ENCODE measurements around the gene TRAF7.

TRAF7 gene

GRCh38 chr16:2186064-2186463 is 30.5 kb downstream of the TRAF7 start:
- no peak for TF ChIP-seq GATA2 (IDR thresholded peaks at IDR 0.05; ENCODE audit: low read depth, low read length)
- TF ChIP-seq GATA3 (IDR thresholded peaks at IDR 0.05; ENCODE audit: low read depth, low read length), result no peak

GRCh38 chr16:2186505-2186904 is 30.9 kb downstream of the TRAF7 start:
- TF ChIP-seq GATA3 (IDR thresholded peaks at IDR 0.05; ENCODE audit: low read depth, low read length) (no peak), GATA2 (IDR thresholded peaks at IDR 0.05; ENCODE audit: low read depth, low read length) (no peak)

- TF ChIP-seq GATA2 (IDR thresholded peaks at IDR 0.05; ENCODE audit: low read depth, low read length), result no peak
- TF ChIP-seq GATA3 (IDR thresholded peaks at IDR 0.05; ENCODE audit: low read depth, low read length), result no peak
These were observed 31.6 kb downstream of the TRAF7 start for GRCh38 chr16:2187212-2187611.

GRCh38 chr16:2188395-2188794 is 32.8 kb downstream of the TRAF7 start:
- TF ChIP-seq GATA3 (IDR thresholded peaks at IDR 0.05; ENCODE audit: low read depth, low read length) (no peak), GATA2 (IDR thresholded peaks at IDR 0.05; ENCODE audit: low read depth, low read length) (no peak)

- TF ChIP-seq GATA3 (IDR thresholded peaks at IDR 0.05; ENCODE audit: low read depth, low read length) (no peak), GATA2 (IDR thresholded peaks at IDR 0.05; ENCODE audit: low read depth, low read length) (no peak)
These were observed 33.8 kb downstream of the TRAF7 start for GRCh38 chr16:2189252-2189893.

- TF ChIP-seq GATA2 (IDR thresholded peaks at IDR 0.05; ENCODE audit: low read depth, low read length), result no peak
- TF ChIP-seq GATA3 (IDR thresholded peaks at IDR 0.05; ENCODE audit: low read depth, low read length), result no peak
These were observed 34.5 kb downstream of the TRAF7 start for GRCh38 chr16:2190002-2190658.

- TF ChIP-seq GATA3 (IDR thresholded peaks at IDR 0.05; ENCODE audit: low read depth, low read length) (no peak), GATA2 (IDR thresholded peaks at IDR 0.05; ENCODE audit: low read depth, low read length) (no peak)
These were observed 35.3 kb downstream of the TRAF7 start for GRCh38 chr16:2190659-2191445.

- no peak for TF ChIP-seq GATA2 (IDR thresholded peaks at IDR 0.05; ENCODE audit: low read depth, low read length)
- TF ChIP-seq GATA3 (IDR thresholded peaks at IDR 0.05; ENCODE audit: low read depth, low read length), result no peak
These were observed 35.8 kb downstream of the TRAF7 start for GRCh38 chr16:2191446-2191706.

GRCh38 chr16:2194166-2194834 is 38.7 kb downstream of the TRAF7 start:
- TF ChIP-seq GATA3 (IDR thresholded peaks at IDR 0.05; ENCODE audit: low read depth, low read length), result no peak
- TF ChIP-seq GATA2 (IDR thresholded peaks at IDR 0.05; ENCODE audit: low read depth, low read length), result no peak

- TF ChIP-seq GATA3 (IDR thresholded peaks at IDR 0.05; ENCODE audit: low read depth, low read length) (no peak), GATA2 (IDR thresholded peaks at IDR 0.05; ENCODE audit: low read depth, low read length) (no peak)
These were observed 39.3 kb downstream of the TRAF7 start for GRCh38 chr16:2194852-2195321.

- TF ChIP-seq GATA2 (IDR thresholded peaks at IDR 0.05; ENCODE audit: low read depth, low read length) (no peak), GATA3 (IDR thresholded peaks at IDR 0.05; ENCODE audit: low read depth, low read length) (no peak)
These were observed 40.0 kb downstream of the TRAF7 start for GRCh38 chr16:2195322-2196161.

- no peak for TF ChIP-seq GATA2 (IDR thresholded peaks at IDR 0.05; ENCODE audit: low read depth, low read length)
- no peak for TF ChIP-seq GATA3 (IDR thresholded peaks at IDR 0.05; ENCODE audit: low read depth, low read length)
These were observed 40.8 kb downstream of the TRAF7 start, which contains the start of gene CASKIN1 for GRCh38 chr16:2196162-2196980. CASKIN1 (minus strand) TSS chr16:2196605; CDS start chr16:2196432, 173 bp downstream.

All from SH-SY5Y (cell line).